ENCODE results near the gene CDC42BPA.

GRCh38 chr1:227245613-227246320, 72.5 kb downstream of the CDC42BPA start:
- TF ChIP-seq CTCF (IDR thresholded peaks at IDR 0.05): no peak
- TF ChIP-seq POLR2A (IDR thresholded peaks at IDR 0.05): no peak

All from testis (tissue), 2 donors.